ENCODE data around the gene ALK.

The ALK gene

DNA sequence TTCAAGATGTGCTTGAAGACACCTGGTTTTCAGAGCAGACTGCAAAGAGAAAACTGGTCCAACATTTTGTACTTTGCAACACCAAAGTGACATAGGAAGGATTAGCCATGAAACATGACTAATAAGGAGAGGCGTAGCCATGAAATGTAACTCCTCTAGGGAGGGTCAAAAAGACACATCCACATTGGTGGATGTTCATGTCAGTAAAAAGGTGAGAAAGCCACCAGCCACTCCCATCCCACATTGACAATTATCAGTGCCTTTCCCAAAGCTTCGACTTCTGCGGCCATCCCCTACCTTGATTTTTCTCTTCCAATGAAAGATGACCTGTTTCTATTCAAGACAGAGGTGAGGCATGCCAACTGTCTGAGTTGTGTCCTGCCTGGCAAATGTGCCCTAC, 223.2 kb downstream of the ALK start:
- TF ChIP-seq TCF12 (IDR thresholded peaks at IDR 0.05; ENCODE audit: low read depth) (no peak), EGR1 (IDR thresholded peaks at IDR 0.05) (no peak), ZBTB7A (IDR thresholded peaks at IDR 0.05; ENCODE audit: low read depth) (no peak), TAF1 (IDR thresholded peaks at IDR 0.05; ENCODE audit: low read depth) (no peak), FOXM1 (IDR thresholded peaks at IDR 0.05; ENCODE audit: borderline replicate concordance, low read depth) (no peak), NFIC (IDR thresholded peaks at IDR 0.05) (no peak), EP300 (IDR thresholded peaks at IDR 0.05; ENCODE audit: borderline replicate concordance) (no peak), RAD21 (IDR thresholded peaks at IDR 0.05; ENCODE audit: low read depth) (no peak), CEBPB (IDR thresholded peaks at IDR 0.05) (no peak), CREB1 (IDR thresholded peaks at IDR 0.05; ENCODE audit: low read depth) (no peak), YY1 (IDR thresholded peaks at IDR 0.05; ENCODE audit: low read depth) (no peak), TEAD4 (IDR thresholded peaks at IDR 0.05) (no peak)
- TF ChIP-seq, protein P1, sequence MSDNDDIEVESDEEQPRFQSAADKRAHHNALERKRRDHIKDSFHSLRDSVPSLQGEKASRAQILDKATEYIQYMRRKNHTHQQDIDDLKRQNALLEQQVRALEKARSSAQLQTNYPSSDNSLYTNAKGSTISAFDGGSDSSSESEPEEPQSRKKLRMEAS (IDR thresholded peaks at IDR 0.05), result no peak
- TF ChIP-seq, protein P2, sequence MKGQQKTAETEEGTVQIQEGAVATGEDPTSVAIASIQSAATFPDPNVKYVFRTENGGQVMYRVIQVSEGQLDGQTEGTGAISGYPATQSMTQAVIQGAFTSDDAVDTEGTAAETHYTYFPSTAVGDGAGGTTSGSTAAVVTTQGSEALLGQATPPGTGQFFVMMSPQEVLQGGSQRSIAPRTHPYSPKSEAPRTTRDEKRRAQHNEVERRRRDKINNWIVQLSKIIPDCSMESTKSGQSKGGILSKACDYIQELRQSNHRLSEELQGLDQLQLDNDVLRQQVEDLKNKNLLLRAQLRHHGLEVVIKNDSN (IDR thresholded peaks at IDR 0.05), result no peak
- TF ChIP-seq, protein P3, sequence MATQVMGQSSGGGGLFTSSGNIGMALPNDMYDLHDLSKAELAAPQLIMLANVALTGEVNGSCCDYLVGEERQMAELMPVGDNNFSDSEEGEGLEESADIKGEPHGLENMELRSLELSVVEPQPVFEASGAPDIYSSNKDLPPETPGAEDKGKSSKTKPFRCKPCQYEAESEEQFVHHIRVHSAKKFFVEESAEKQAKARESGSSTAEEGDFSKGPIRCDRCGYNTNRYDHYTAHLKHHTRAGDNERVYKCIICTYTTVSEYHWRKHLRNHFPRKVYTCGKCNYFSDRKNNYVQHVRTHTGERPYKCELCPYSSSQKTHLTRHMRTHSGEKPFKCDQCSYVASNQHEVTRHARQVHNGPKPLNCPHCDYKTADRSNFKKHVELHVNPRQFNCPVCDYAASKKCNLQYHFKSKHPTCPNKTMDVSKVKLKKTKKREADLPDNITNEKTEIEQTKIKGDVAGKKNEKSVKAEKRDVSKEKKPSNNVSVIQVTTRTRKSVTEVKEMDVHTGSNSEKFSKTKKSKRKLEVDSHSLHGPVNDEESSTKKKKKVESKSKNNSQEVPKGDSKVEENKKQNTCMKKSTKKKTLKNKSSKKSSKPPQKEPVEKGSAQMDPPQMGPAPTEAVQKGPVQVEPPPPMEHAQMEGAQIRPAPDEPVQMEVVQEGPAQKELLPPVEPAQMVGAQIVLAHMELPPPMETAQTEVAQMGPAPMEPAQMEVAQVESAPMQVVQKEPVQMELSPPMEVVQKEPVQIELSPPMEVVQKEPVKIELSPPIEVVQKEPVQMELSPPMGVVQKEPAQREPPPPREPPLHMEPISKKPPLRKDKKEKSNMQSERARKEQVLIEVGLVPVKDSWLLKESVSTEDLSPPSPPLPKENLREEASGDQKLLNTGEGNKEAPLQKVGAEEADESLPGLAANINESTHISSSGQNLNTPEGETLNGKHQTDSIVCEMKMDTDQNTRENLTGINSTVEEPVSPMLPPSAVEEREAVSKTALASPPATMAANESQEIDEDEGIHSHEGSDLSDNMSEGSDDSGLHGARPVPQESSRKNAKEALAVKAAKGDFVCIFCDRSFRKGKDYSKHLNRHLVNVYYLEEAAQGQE (IDR thresholded peaks at IDR 0.05; ENCODE audit: low read depth), result no peak

GRCh38 chr2:29697715-29698114, 223.7 kb downstream of the ALK start:
- TF ChIP-seq RAD21 (IDR thresholded peaks at IDR 0.05; ENCODE audit: low read depth), result no peak
- TF ChIP-seq NFIC (IDR thresholded peaks at IDR 0.05), result no peak
- TF ChIP-seq, protein P2 (IDR thresholded peaks at IDR 0.05), result no peak
- TF ChIP-seq ZBTB7A (IDR thresholded peaks at IDR 0.05; ENCODE audit: low read depth), result no peak
- no peak for TF ChIP-seq CREB1 (IDR thresholded peaks at IDR 0.05; ENCODE audit: low read depth)
- no peak for TF ChIP-seq TCF12 (IDR thresholded peaks at IDR 0.05; ENCODE audit: low read depth)
- TF ChIP-seq CEBPB (IDR thresholded peaks at IDR 0.05), result no peak
- TF ChIP-seq, protein P3 (IDR thresholded peaks at IDR 0.05; ENCODE audit: low read depth), result no peak
- no peak for TF ChIP-seq FOXM1 (IDR thresholded peaks at IDR 0.05; ENCODE audit: borderline replicate concordance, low read depth)
- TF ChIP-seq TAF1 (IDR thresholded peaks at IDR 0.05; ENCODE audit: low read depth), result no peak
- TF ChIP-seq EP300 (IDR thresholded peaks at IDR 0.05; ENCODE audit: borderline replicate concordance), result no peak
- TF ChIP-seq YY1 (IDR thresholded peaks at IDR 0.05; ENCODE audit: low read depth), result no peak
- TF ChIP-seq TEAD4 (IDR thresholded peaks at IDR 0.05), result no peak
- TF ChIP-seq, protein P1 (IDR thresholded peaks at IDR 0.05), result no peak
- TF ChIP-seq EGR1 (IDR thresholded peaks at IDR 0.05), result no peak

GRCh38 chr2:29697181-29697580, 224.2 kb downstream of the ALK start:
- TF ChIP-seq YY1 (IDR thresholded peaks at IDR 0.05; ENCODE audit: low read depth) (no peak), TCF12 (IDR thresholded peaks at IDR 0.05; ENCODE audit: low read depth) (no peak), TEAD4 (IDR thresholded peaks at IDR 0.05) (no peak)
- TF ChIP-seq, protein P2 (IDR thresholded peaks at IDR 0.05), result no peak
- TF ChIP-seq, protein P3 (IDR thresholded peaks at IDR 0.05; ENCODE audit: low read depth), result no peak

DNA sequence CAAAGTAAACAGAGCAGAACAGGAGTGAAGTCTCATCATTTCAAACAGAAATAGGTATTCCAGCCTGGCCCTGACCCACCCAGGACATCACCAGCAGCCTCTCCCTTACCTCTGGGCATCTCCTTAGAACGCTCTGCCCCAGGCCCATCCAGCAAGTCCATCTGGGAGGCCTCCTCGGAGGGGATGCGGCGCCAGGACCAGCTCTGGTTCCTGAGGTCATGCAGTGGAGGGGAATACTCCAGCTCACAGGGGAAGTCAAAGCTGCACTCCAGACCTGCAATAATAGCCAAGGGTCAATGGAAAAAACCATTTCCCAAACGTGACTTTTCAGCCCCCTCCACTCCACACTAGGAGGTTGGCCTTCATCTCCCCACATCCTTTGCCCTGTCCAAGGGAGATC, 226.6 kb downstream of the ALK start:
- TF ChIP-seq EP300 (IDR thresholded peaks at IDR 0.05; ENCODE audit: borderline replicate concordance) (no peak), CREB1 (IDR thresholded peaks at IDR 0.05; ENCODE audit: low read depth) (no peak), RAD21 (IDR thresholded peaks at IDR 0.05; ENCODE audit: low read depth) (no peak), FOXM1 (IDR thresholded peaks at IDR 0.05; ENCODE audit: borderline replicate concordance, low read depth) (no peak), TCF12 (IDR thresholded peaks at IDR 0.05; ENCODE audit: low read depth) (no peak), NFIC (IDR thresholded peaks at IDR 0.05) (no peak), CEBPB (IDR thresholded peaks at IDR 0.05) (no peak)
- TF ChIP-seq, protein P1 (IDR thresholded peaks at IDR 0.05), result no peak
- TF ChIP-seq, protein P3 (IDR thresholded peaks at IDR 0.05; ENCODE audit: low read depth), result no peak
- TF ChIP-seq, protein P2 (IDR thresholded peaks at IDR 0.05), result no peak

All from Ishikawa (cell line).